Testis (tissue), 2 donors: ENCODE measurements around the gene CHMP5.

Experiments
- CTCF ChIP-seq, 3 experiments: fragments of 450-650 bp in 2 of 3; fragments of 200-600 bp in 1 of 3; sonication (generic) in 1 of 3; IDR thresholded peaks; one replicate each; pipeline ENCODE4 v1.5.1; 2016 to 2019; ENCODE audit warnings: antibody characterized with exemption in 3 of 3, mild to moderate bottlenecking in 2 of 3, moderate library complexity in 1 of 3
- POLR2A ChIP-seq: fragments of 450-650 bp; IDR thresholded peaks from one replicate; pipeline ENCODE4 v1.6.1; 2017; ENCODE audit warnings: antibody characterized with exemption, mild to moderate bottlenecking, moderate library complexity

- no peak for TF ChIP-seq CTCF (IDR thresholded peaks at IDR 0.05)
- no peak for TF ChIP-seq POLR2A
Observed at GRCh38 chr9:33320568-33321261, 55.9 kb downstream of the CHMP5 start.
